ENCODE measurements around the gene CCDC154. TPM values are rescaled to one million over a fixed set of nuclear protein-coding genes. Genes with fewer than 3 reads are reported as not detected.

Gene CCDC154
- total and polyA plus RNA-seq, 9 of the 15 experiments (the other 6 are each of a cell fraction or from before 2014, with no cell fraction given), result 0.15 to 1.4 (median 0.20) TPM; not detected in 5

DNA sequence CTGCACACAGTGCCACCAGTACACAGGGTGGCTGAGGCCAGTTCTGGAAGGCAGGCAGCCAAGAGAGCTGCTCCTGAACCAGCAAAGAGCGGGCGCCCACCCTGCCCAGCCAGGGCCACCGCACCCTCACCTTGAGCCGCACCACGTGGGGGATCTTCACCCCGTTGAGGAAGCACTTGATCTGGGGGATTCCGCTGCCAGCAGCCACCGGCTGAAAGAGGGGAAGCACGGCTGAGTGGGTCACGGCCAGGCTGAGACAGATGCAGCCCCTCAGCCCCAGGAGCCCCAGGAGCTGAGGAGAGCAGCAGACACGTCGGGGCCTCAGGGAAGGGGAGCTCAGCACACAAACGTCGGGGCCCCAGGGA lies 14.6 kb upstream of the CCDC154 start:
- in situ Hi-C loops (cut with MboI), result no loop called here
- no peak for FAIRE-seq
- Histone ChIP-seq H3K9ac (ENCODE audit: insufficient read depth in 1 of 2, low read depth in 2 of 2, low read length in 2 of 2) (no peak overlapping the region; a peak in 1 of 4 replicates), H3K27ac (ENCODE audit: extremely low read depth, low read depth, low read length) (no peak overlapping the region), H3K4me2 (ENCODE audit: insufficient read depth, low read length) (no peak overlapping the region), H3K9me3 (replicated peaks; ENCODE audit: control insufficient read depth, insufficient read depth, low read depth, low read length) (no peaks in the 10 kb centered on the region), H3K9me1 (ENCODE audit: control insufficient read depth, insufficient read depth, low read length) (peaks cover 3% of the 10 kb centered on the region), H3K27me3 (ENCODE audit: control insufficient read depth in 2 of 2, insufficient read depth in 2 of 2, low read length in 2 of 2) (no peaks in the 10 kb centered on the region), H3K4me1 (replicated peaks in 1 of 2; ENCODE audit: control insufficient read depth in 2 of 2, insufficient read depth in 2 of 2, low read length in 2 of 2) (peaks cover 0 to 10% of the 10 kb centered on the region in 2 experiments; a peak in 2 of 5 replicates), H3K4me3 (no peak overlapping the region), H3K79me2 (ENCODE audit: control insufficient read depth, insufficient read depth, low read length) (no peaks in the 10 kb centered on the region), H4K20me1 (replicated peaks; ENCODE audit: control insufficient read depth, insufficient read depth, low read length) (0 out of 2 replicates have a peak, but pooled peaks cover 5% of the 10 kb centered on the region), H2AFZ (ENCODE audit: low read depth, low read length) (no peak overlapping the region), H3K36me3 (ENCODE audit: control insufficient read depth, insufficient read depth, low read length) (peaks cover 67% of the 10 kb centered on the region; the same call in 2 of the 3 replicates)
- WGBS (ENCODE audit: insufficient coverage, low coverage, missing lambda C conversion rate), result 100% methylated on average over 7 of the region's 14 CpGs
- BruUV-seq (replicated peaks), result no TSS peak
- ATAC-seq, result no peak
- TF ChIP-seq, protein P1, sequence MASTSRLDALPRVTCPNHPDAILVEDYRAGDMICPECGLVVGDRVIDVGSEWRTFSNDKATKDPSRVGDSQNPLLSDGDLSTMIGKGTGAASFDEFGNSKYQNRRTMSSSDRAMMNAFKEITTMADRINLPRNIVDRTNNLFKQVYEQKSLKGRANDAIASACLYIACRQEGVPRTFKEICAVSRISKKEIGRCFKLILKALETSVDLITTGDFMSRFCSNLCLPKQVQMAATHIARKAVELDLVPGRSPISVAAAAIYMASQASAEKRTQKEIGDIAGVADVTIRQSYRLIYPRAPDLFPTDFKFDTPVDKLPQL (IDR thresholded peaks at IDR 0.05; ENCODE audit: extremely low read depth, insufficient read length), result no peak
- TF ChIP-seq, protein P2, sequence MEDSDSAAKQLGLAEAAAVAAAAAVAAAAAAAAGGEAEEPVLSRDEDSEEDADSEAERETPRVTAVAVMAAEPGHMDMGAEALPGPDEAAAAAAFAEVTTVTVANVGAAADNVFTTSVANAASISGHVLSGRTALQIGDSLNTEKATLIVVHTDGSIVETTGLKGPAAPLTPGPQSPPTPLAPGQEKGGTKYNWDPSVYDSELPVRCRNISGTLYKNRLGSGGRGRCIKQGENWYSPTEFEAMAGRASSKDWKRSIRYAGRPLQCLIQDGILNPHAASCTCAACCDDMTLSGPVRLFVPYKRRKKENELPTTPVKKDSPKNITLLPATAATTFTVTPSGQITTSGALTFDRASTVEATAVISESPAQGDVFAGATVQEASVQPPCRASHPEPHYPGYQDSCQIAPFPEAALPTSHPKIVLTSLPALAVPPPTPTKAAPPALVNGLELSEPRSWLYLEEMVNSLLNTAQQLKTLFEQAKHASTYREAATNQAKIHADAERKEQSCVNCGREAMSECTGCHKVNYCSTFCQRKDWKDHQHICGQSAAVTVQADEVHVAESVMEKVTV (CRISPR knock-in tag; IDR thresholded peaks at IDR 0.05), result no peak
- TF ChIP-seq KAT2B (IDR thresholded peaks at IDR 0.05; ENCODE audit: low read depth, low read length) (no peak), ZNF232 (CRISPR knock-in tag; IDR thresholded peaks at IDR 0.05) (no peak), ELF4 (CRISPR knock-in tag; IDR thresholded peaks at IDR 0.05) (no peak), TEAD2 (tag; IDR thresholded peaks at IDR 0.05) (no peak), ARID1B (IDR thresholded peaks at IDR 0.05) (no peak), ZFX (CRISPR knock-in tag; IDR thresholded peaks at IDR 0.05) (no peak), XRCC3 (IDR thresholded peaks at IDR 0.05) (no peak), HDAC6 (IDR thresholded peaks at IDR 0.05; ENCODE audit: low read depth, low read length) (no peak), NBN (IDR thresholded peaks at IDR 0.05; ENCODE audit: low read depth) (no peak), RCOR1 (IDR thresholded peaks at IDR 0.05; ENCODE audit: borderline replicate concordance in 1 of 2, low read depth in 2 of 2, low read length in 2 of 2) (no peak), TCF7L2 (IDR thresholded peaks at IDR 0.05; ENCODE audit: low read depth, low read length) (no peak), LCOR (CRISPR knock-in tag; IDR thresholded peaks at IDR 0.05) (no peak), YBX1 (IDR thresholded peaks at IDR 0.05) (no peak), CCNT2 (IDR thresholded peaks at IDR 0.05; ENCODE audit: borderline replicate concordance, extremely low read depth, insufficient read length, low read depth, low read length) (no peak)
- TF ChIP-seq, protein P3, sequence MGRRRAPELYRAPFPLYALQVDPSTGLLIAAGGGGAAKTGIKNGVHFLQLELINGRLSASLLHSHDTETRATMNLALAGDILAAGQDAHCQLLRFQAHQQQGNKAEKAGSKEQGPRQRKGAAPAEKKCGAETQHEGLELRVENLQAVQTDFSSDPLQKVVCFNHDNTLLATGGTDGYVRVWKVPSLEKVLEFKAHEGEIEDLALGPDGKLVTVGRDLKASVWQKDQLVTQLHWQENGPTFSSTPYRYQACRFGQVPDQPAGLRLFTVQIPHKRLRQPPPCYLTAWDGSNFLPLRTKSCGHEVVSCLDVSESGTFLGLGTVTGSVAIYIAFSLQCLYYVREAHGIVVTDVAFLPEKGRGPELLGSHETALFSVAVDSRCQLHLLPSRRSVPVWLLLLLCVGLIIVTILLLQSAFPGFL (CRISPR knock-in tag; IDR thresholded peaks at IDR 0.05), result no peak
- TF ChIP-seq, protein P4, sequence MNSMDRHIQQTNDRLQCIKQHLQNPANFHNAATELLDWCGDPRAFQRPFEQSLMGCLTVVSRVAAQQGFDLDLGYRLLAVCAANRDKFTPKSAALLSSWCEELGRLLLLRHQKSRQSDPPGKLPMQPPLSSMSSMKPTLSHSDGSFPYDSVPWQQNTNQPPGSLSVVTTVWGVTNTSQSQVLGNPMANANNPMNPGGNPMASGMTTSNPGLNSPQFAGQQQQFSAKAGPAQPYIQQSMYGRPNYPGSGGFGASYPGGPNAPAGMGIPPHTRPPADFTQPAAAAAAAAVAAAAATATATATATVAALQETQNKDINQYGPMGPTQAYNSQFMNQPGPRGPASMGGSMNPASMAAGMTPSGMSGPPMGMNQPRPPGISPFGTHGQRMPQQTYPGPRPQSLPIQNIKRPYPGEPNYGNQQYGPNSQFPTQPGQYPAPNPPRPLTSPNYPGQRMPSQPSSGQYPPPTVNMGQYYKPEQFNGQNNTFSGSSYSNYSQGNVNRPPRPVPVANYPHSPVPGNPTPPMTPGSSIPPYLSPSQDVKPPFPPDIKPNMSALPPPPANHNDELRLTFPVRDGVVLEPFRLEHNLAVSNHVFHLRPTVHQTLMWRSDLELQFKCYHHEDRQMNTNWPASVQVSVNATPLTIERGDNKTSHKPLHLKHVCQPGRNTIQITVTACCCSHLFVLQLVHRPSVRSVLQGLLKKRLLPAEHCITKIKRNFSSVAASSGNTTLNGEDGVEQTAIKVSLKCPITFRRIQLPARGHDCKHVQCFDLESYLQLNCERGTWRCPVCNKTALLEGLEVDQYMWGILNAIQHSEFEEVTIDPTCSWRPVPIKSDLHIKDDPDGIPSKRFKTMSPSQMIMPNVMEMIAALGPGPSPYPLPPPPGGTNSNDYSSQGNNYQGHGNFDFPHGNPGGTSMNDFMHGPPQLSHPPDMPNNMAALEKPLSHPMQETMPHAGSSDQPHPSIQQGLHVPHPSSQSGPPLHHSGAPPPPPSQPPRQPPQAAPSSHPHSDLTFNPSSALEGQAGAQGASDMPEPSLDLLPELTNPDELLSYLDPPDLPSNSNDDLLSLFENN (IDR thresholded peaks at IDR 0.05; ENCODE audit: low read depth in 2 of 2, low read length in 2 of 2), result no peak
- no peak for DNase-seq (ENCODE audit: extremely low read depth in 1 of 4, low spot score in 3 of 4)
- intact Hi-C loops (cut with micrococcal nuclease), result no loop called here
- ChIA-PET CTCF (ENCODE audit: low intra/inter-chr PET ratio) (no interaction called here), POLR2A (no interaction called here)
